Measurements from ENCODE around the gene SRRM3. TPM values are rescaled to one million over a fixed set of nuclear protein-coding genes. Genes with fewer than 3 reads are reported as not detected.
A peak's percentile ranks its signal among the peaks of the same experiment; 100 is the strongest.

SRRM3 gene
- total RNA-seq, 1 donor, result 0.36 TPM

- Histone ChIP-seq H3K4me3 (ENCODE audit: insufficient read depth, low read length) (peak overlapping the region; percentile 52), H3K27me3 (ENCODE audit: insufficient read depth, low read length) (peaks cover 47% of the 10 kb centered on the region), H3K4me1 (ENCODE audit: insufficient read depth, low read length) (peaks cover 3% of the 10 kb centered on the region), H3K4me2 (ENCODE audit: insufficient read depth, low read length) (peak overlapping the region; percentile 64), H3K27ac (ENCODE audit: low read depth, low read length) (no peak overlapping the region), H3K9me3 (ENCODE audit: low read depth, low read length) (no peaks in the 10 kb centered on the region), H3K79me2 (ENCODE audit: insufficient read depth, low read length) (no peaks in the 10 kb centered on the region), H2AFZ (ENCODE audit: low read length) (peak overlapping the region; percentile 68), H3K36me3 (ENCODE audit: insufficient read depth, low read length) (no peaks in the 10 kb centered on the region), H4K20me1 (ENCODE audit: insufficient read depth, low read length) (no peaks in the 10 kb centered on the region)
- DNase-seq (ENCODE audit: insufficient read length, low spot score, missing footprints), result peak; percentile 76
- TF ChIP-seq CTCF (IDR thresholded peaks at IDR 0.05; ENCODE audit: extremely low read depth, low read depth, low read length), result no peak
Measured at GRCh38 chr7:76281006-76281705, 79.5 kb downstream of the SRRM3 start.

- Histone ChIP-seq H3K4me1 (ENCODE audit: insufficient read depth, low read length) (peaks cover 3% of the 10 kb centered on the region), H3K27ac (ENCODE audit: low read depth, low read length) (no peak overlapping the region), H3K4me3 (ENCODE audit: insufficient read depth, low read length) (no peak overlapping the region), H3K79me2 (ENCODE audit: insufficient read depth, low read length) (no peaks in the 10 kb centered on the region), H3K36me3 (ENCODE audit: insufficient read depth, low read length) (no peaks in the 10 kb centered on the region), H3K9me3 (ENCODE audit: low read depth, low read length) (no peaks in the 10 kb centered on the region), H3K27me3 (ENCODE audit: insufficient read depth, low read length) (peaks cover 43% of the 10 kb centered on the region), H2AFZ (ENCODE audit: low read length) (no peak overlapping the region), H4K20me1 (ENCODE audit: insufficient read depth, low read length) (no peaks in the 10 kb centered on the region), H3K4me2 (ENCODE audit: insufficient read depth, low read length) (peak overlapping the region; percentile 28)
- no peak for TF ChIP-seq CTCF (IDR thresholded peaks at IDR 0.05; ENCODE audit: extremely low read depth, low read depth, low read length)
- peak; percentile 57 for DNase-seq (ENCODE audit: insufficient read length, low spot score, missing footprints)
Measured at GRCh38 chr7:76281706-76282343, 80.1 kb downstream of the SRRM3 start.

GRCh38 chr7:76282344-76283253, 80.9 kb downstream of the SRRM3 start:
- no peak for TF ChIP-seq CTCF (IDR thresholded peaks at IDR 0.05; ENCODE audit: extremely low read depth, low read depth, low read length)
- Histone ChIP-seq H3K4me3 (ENCODE audit: insufficient read depth, low read length) (peak overlapping the region; percentile 45), H3K27me3 (ENCODE audit: insufficient read depth, low read length) (peaks cover 40% of the 10 kb centered on the region), H3K36me3 (ENCODE audit: insufficient read depth, low read length) (no peaks in the 10 kb centered on the region), H2AFZ (ENCODE audit: low read length) (no peak overlapping the region), H4K20me1 (ENCODE audit: insufficient read depth, low read length) (no peaks in the 10 kb centered on the region), H3K27ac (ENCODE audit: low read depth, low read length) (no peak overlapping the region), H3K9me3 (ENCODE audit: low read depth, low read length) (no peaks in the 10 kb centered on the region), H3K4me1 (ENCODE audit: insufficient read depth, low read length) (peaks cover 3% of the 10 kb centered on the region), H3K79me2 (ENCODE audit: insufficient read depth, low read length) (no peaks in the 10 kb centered on the region), H3K4me2 (ENCODE audit: insufficient read depth, low read length) (no peak overlapping the region)
- peak; percentile 89 for DNase-seq (ENCODE audit: insufficient read length, low spot score, missing footprints)

Data from osteoblast (primary cell).